Skeletal muscle satellite cell (primary cell): ENCODE results near the gene IFNA2.
"Not testable (repeated sequence)": the region's sequence is repeated elsewhere in the genome, so short reads cannot be mapped to it uniquely, and the experiment has no call there.

Experiments
- H3K27me3 ChIP-seq: 2 replicates; pipeline ENCODE4 v1.7.0; 2013; ENCODE audit warnings: low read length; ENCODE audit not compliant: control insufficient read depth, insufficient read depth
- H3K36me3 ChIP-seq: 2 replicates; pipeline ENCODE4 v1.7.0; 2013; ENCODE audit warnings: mild to moderate bottlenecking, control low read depth, low read length; ENCODE audit not compliant: insufficient read depth
- H3K4me1 ChIP-seq: 2 replicates; pipeline ENCODE4 v1.7.0; 2013; ENCODE audit warnings: low read length; ENCODE audit not compliant: control insufficient read depth, insufficient read depth
- H3K4me2 ChIP-seq: 2 replicates; pipeline ENCODE4 v1.7.0; 2013; ENCODE audit warnings: mild to moderate bottlenecking, low read length
- H3K4me3 ChIP-seq: 2 replicates; pipeline ENCODE4 v1.7.0; 2013; ENCODE audit warnings: low read length
- H3K9ac ChIP-seq: 2 replicates; pipeline ENCODE4 v1.7.0; 2013; ENCODE audit warnings: mild to moderate bottlenecking, low read depth, low read length, moderate library complexity
- H3K9me3 ChIP-seq: replicated peaks from 2 replicates; pipeline ENCODE4 v1.7.0; 2013; ENCODE audit warnings: mild to moderate bottlenecking, control low read depth, low read length

IFNA2 gene

DNA sequence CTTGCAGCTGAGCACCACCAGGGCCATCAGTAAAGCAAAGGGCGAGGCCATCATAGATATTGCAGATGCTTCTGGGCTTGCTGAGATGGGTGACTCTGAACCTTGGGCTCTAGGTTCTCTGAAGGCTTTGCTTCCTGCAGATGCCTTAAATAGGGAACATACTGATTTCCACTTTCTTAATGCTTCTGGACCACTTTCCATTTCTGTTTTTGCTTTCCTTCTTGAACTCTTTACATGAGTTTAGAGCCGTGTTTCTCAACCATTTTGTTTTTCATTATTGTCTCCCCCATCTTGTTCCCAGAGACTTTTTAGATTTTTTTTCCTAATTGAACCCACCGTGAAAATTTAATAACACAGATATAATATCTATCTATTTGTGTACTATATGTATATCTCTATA is 17.2 kb downstream of the IFNA2 start, which contains the start of gene IFNA13:
Gene IFNA13, minus strand, starts transcription at position 101 of the 400 bp plus-strand sequence. Its CDS starts 47 bp downstream, at position 54.
- Histone ChIP-seq H3K4me3 (no peak within 1 kb of the TSS), H3K27me3 (peaks cover 59% of the 10 kb centered on the region), H3K4me1 (no peaks in the 10 kb centered on the region), H3K9ac (no peak within 1 kb of the TSS), H3K36me3 (no peaks in the 10 kb centered on the region), H3K9me3 (no peaks in the 10 kb centered on the region), H3K4me2 (no peak within 1 kb of the TSS)

DNA sequence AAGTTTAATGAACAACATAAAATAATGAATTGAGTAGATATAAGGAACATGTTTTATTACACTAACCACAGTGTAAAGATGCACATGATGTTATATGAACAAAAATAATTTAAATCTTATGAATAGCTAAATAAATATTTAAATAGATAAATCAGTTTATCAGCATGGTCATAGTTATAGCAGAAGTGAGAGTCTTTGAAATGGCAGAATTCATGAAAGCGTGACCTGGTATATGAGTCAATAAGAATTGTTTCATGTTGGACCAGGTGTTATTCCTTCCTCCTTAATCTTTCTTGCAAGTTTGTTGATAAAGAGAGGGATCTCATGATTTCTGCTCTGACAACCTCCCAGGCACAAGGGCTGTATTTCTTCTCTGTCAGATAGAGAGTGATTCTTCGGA is 18.0 kb downstream of the IFNA2 start:
- H3K4me2 ChIP-seq, H3K9me3 ChIP-seq, H3K4me1 ChIP-seq, H3K4me3 ChIP-seq, H3K9ac ChIP-seq, H3K36me3 ChIP-seq: not testable (repeated sequence)
- H3K27me3 ChIP-seq: peaks cover 59% of the 10 kb centered on the region

DNA sequence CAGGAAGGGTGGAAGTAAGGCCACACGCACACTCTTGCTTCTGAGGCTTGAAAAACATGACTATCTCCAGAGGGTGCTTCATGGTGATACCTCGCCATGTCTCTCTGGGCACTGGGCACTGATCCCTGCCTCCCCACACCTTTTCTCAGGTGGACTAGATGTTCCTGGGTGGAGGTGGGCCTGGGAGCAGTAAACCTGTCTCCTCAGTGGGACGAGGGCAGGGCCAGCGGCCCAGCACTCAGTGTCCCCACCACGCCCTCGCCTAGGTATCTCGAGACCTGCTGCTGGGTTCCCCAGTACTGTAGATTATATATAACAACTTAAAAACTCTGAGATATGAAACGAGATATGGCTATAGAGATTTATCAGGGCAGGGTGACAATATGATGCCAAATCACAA is 22.9 kb downstream of the IFNA2 start:
- Histone ChIP-seq H3K4me2 (no peak overlapping the region), H3K36me3 (no peaks in the 10 kb centered on the region), H3K4me1 (no peaks in the 10 kb centered on the region), H3K4me3 (no peak overlapping the region), H3K9ac (no peak overlapping the region), H3K9me3 (no peaks in the 10 kb centered on the region), H3K27me3 (peaks cover 51% of the 10 kb centered on the region)

DNA sequence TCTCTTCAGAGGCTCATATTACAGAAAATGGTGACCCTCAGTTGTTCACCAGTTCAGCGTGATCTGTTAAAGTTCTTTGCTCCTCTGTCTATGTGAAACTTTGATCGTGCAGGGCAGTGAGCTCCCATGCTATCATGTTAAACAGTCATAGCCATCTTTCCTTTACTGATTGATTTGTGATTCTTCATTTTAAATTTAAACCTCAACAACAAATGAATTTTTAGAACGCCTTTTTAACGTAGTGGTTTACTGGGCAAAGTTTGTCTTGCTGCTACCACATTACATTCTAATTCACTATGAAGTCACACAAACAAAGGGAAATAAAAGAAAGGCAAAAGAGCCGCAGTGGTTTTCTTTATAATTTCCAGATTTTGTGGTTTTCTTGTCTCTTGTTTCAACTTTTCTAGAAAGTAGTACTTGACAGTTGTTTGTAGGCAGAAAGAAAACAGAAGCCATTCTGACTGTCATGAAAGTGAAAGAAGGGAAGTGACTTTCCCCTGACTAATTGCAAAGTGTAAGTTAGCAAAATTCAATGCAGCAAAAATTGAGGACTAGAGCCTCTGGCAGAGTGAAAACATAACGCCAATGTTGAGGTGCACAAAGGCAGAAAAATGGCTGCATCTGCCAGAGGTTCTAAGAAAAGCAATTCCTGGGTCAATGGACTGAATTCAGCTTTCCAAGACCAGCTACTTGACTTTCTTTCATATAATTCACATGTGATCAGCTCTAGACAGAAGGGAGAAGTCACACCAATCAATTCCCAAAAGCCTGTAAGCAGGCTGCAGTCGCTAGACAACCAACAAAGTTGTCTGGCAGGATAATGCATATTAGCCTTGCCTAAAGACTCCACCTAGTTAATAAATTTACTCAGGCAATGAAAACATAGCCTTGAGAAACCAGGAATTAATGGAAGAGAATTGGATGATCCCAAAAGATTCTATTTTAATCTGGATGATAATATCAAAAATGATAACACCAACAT is 27.4 kb downstream of the IFNA2 start:
- peaks cover 54% of the 10 kb centered on the region for H3K27me3 ChIP-seq
- H3K36me3 ChIP-seq: no peaks in the 10 kb centered on the region
- H3K4me3 ChIP-seq: no peak overlapping the region
- no peaks in the 10 kb centered on the region for H3K9me3 ChIP-seq
- no peaks in the 10 kb centered on the region for H3K4me1 ChIP-seq
- peak overlapping the region; percentile 13 for H3K4me2 ChIP-seq
- no peak overlapping the region for H3K9ac ChIP-seq

DNA sequence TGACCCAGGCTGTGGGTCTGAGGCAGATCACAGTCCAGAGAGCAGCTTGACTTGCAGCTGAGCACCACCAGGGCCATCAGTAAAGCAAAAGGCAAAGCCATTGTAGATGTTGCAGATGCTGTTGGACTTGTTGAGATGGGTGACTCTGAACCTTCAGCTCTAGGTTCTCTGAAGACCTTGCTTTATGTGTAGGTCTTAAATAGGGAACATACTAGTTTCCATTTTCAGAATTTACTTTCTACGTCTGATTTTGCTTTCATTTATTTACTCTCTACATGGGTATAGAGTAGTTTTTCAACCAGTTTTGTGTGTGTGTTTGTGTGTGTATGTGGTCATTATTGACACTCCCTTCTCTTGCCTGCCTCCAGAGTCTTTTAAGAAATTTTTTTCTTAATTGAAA is 34.4 kb downstream of the IFNA2 start, which contains the start of gene IFNA6:
Gene IFNA6, minus strand, starts transcription at position 101 of the 400 bp plus-strand sequence. Its CDS starts 0 bp downstream, at position 101.
- H3K9ac ChIP-seq: no peak within 1 kb of the TSS
- H3K4me2 ChIP-seq: no peak within 1 kb of the TSS
- peaks cover 58% of the 10 kb centered on the region for H3K27me3 ChIP-seq
- no peaks in the 10 kb centered on the region for H3K9me3 ChIP-seq
- no peak within 1 kb of the TSS for H3K4me3 ChIP-seq
- H3K36me3 ChIP-seq: no peaks in the 10 kb centered on the region
- H3K4me1 ChIP-seq: no peaks in the 10 kb centered on the region

DNA sequence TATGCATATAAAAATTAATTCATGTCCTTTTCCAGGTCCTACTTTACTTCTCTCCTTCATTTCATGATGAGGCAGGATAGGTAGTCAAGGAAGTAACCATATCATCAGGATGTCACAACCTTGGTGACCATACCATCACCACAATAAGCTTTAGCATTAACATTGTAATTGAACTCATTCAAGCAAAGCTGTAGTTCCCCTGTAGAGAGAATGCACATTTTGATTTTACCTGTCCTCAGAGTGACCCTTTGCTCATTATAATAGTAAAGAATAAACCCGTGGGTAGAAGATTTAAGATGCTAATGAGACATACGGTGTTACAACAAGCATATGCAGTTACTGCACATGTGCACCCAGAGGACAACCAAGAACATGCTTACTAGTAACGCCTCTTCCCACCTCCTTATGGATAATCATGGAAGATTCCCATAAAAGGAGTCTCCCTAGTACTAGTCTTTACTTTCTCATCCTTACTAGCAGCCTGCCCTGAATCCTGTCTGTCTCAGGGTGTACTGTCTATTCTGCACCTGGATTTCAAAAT is 36.7 kb downstream of the IFNA2 start:
- Histone ChIP-seq H3K4me3 (no peak overlapping the region), H3K9me3 (no peaks in the 10 kb centered on the region), H3K4me2 (no peak overlapping the region), H3K27me3 (peaks cover 41% of the 10 kb centered on the region), H3K9ac (no peak overlapping the region), H3K36me3 (no peaks in the 10 kb centered on the region), H3K4me1 (no peaks in the 10 kb centered on the region)

DNA sequence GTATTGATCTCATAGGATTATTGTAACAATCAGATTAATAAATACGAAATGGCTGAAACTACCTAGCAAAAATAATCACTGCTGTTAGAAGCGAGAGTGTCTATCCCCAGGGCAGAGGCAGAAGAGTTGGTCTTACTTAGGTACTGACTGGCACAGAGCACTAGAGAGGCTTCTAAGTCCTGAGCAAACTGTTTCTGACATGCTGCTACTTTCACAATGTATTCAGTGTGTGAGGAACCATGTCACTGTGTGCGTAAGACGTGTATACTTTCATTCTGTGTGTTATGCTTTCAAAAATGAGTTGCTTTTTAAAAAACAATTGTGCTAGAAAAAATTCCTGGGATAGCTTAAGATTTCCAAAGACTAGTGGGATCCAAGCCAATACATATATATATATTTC is 44.5 kb downstream of the IFNA2 start:
- H3K9ac ChIP-seq: no peak overlapping the region
- no peaks in the 10 kb centered on the region for H3K4me1 ChIP-seq
- H3K9me3 ChIP-seq: no peaks in the 10 kb centered on the region
- peaks cover 17% of the 10 kb centered on the region for H3K27me3 ChIP-seq
- H3K4me3 ChIP-seq: no peak overlapping the region
- H3K36me3 ChIP-seq: no peaks in the 10 kb centered on the region
- H3K4me2 ChIP-seq: no peak overlapping the region

DNA sequence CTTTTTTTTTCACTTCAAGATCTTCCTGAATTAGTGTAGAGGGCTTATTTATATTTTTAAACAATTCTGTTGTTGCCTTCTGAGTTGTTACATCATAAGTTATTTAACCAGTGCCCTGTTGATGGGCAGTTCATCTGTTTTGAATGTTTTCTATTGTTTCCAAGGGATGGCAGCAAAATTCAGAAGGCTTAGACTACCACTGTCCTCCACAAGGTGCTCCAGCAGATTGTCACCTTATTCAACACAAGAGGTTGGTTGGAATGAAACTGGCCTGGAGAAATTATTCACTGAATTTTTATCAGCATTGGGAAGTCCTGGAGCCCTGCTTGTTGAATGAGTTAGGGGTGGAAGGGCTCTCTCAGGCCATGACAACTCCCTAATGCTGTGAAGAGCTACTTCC is 48.7 kb downstream of the IFNA2 start:
- peaks cover 26% of the 10 kb centered on the region for H3K4me1 ChIP-seq
- H3K27me3 ChIP-seq: peaks cover 13% of the 10 kb centered on the region
- no peak overlapping the region for H3K9ac ChIP-seq
- H3K4me2 ChIP-seq: no peak overlapping the region
- no peak overlapping the region for H3K4me3 ChIP-seq
- peaks cover 17% of the 10 kb centered on the region for H3K36me3 ChIP-seq
- no peaks in the 10 kb centered on the region for H3K9me3 ChIP-seq

DNA sequence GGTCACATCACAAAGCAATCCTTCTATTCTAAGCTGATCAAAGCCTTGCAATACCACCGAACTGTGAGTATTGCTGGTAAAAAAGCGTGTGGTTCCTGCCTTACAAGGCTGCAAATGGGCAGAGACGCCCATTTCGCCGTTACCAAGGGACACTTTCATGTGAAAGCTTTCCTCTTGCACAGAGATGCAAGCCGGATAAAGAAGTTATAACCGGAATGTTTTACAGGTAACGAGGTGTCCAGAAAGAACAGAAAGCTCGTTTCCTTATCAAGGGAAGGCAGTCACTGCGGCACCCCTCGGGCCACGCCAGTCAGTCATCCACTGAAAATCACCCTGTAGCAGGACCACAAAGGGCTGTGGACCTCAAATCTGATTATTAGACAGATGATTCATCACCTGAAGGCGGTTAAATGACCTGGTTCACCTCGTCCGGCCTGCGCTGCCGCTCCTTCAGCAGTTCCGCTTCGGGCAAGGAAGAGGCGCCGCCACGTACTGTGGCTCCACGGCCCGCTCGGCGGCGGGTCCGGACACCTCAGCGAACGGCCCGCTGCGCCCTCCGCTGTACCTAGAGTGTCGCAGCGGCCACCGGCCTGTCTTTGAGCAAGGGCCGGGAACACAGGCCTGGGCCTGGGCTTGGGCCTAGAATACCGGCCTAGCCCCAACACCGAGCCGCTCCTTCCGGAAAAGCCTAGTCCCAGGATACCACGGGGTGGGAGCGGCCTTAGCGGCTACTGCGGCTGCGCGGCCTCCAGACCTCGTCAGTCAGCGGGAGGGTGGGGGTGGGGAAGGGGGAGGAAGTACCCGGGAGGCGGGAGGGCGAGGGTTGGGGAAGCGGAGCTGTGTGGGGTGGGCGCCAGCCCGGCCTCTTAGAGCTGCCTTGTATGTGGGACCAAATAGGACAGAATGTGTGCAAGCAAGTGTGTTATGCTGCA is 50.2 kb downstream of the IFNA2 start, which contains the start of gene KLHL9:
Gene KLHL9, minus strand, starts transcription at position 704 of the 932 bp plus-strand sequence. Its CDS starts 545 bp downstream, at position 159.
- Histone ChIP-seq H3K9ac (peak within 1 kb of the TSS; percentile 97), H3K4me2 (peak within 1 kb of the TSS; percentile 80), H3K27me3 (peaks cover 6% of the 10 kb centered on the region), H3K9me3 (no peaks in the 10 kb centered on the region), H3K4me1 (peaks cover 32% of the 10 kb centered on the region), H3K4me3 (peak within 1 kb of the TSS; percentile 85), H3K36me3 (peaks cover 23% of the 10 kb centered on the region)
